Astrocyte (in vitro differentiated cells and primary cell): ENCODE results near the gene REXO1. TPM values are rescaled to one million over a fixed set of nuclear protein-coding genes. Genes with fewer than 3 reads are reported as not detected.

ENCODE experiments used
- DNase-seq: peaks from one replicate; pipeline ENCODE4 v3.0.0-alpha.2; 2010; ENCODE audit warnings: low read depth
- FAIRE-seq: peaks from 2 replicates; lab custom pipeline; 2011; peaks lifted over from hg19 to GRCh38; lab: Jason Lieb, UNC
- H2AFZ ChIP-seq: 2 replicates; pipeline ENCODE4 v1.6.0; 2012; ENCODE audit warnings: low read depth, low read length, inconsistent platforms
- H3K27ac ChIP-seq: 2 replicates; pipeline ENCODE4 v1.5.1; 2011; ENCODE audit warnings: low read depth, low read length, inconsistent platforms
- H3K27me3 ChIP-seq: 2 replicates; pipeline ENCODE4 v1.6.0; 2011; ENCODE audit warnings: low read length, inconsistent platforms; ENCODE audit not compliant: insufficient read depth
- H3K36me3 ChIP-seq: 2 replicates; pipeline ENCODE4 v1.5.1; 2011; ENCODE audit warnings: low read length, inconsistent platforms; ENCODE audit not compliant: insufficient read depth
- H3K4me1 ChIP-seq: 2 replicates; pipeline ENCODE4 v1.5.1; 2011; ENCODE audit warnings: low read length, inconsistent platforms; ENCODE audit not compliant: insufficient read depth
- H3K4me2 ChIP-seq: 2 replicates; pipeline ENCODE4 v1.6.0; 2012; ENCODE audit warnings: low read length, inconsistent platforms
- H3K4me3 ChIP-seq: 2 replicates; pipeline ENCODE4 v1.5.1; 2011; ENCODE audit warnings: low read depth, mild to moderate bottlenecking, low read length, inconsistent platforms; ENCODE audit not compliant: insufficient read depth
- H3K79me2 ChIP-seq: 2 replicates; pipeline ENCODE4 v1.6.0; 2012; ENCODE audit warnings: mild to moderate bottlenecking, low read length, inconsistent platforms; ENCODE audit not compliant: insufficient read depth
- H3K9ac ChIP-seq: 2 replicates; pipeline ENCODE4 v1.6.0; 2012; ENCODE audit warnings: mild to moderate bottlenecking, low read length, inconsistent platforms
- H3K9me3 ChIP-seq: 2 replicates; pipeline ENCODE4 v1.5.1; 2012; ENCODE audit warnings: low read depth, mild to moderate bottlenecking, low read length, inconsistent platforms; ENCODE audit not compliant: insufficient read depth
- H4K20me1 ChIP-seq: 2 replicates; pipeline ENCODE4 v1.6.0; 2012; ENCODE audit warnings: low read length, inconsistent platforms; ENCODE audit not compliant: insufficient read depth
- H3K27ac Mint-ChIP-seq: one replicate; pipeline ENCODE4 v1.8.0; 2021; ENCODE audit warnings: mild to moderate bottlenecking, mixed read lengths; ENCODE audit not compliant: unreplicated experiment
- H3K27me3 Mint-ChIP-seq: one replicate; pipeline ENCODE4 v1.8.0; 2021; ENCODE audit warnings: low read depth, mixed read lengths; ENCODE audit not compliant: unreplicated experiment
- H3K36me3 Mint-ChIP-seq: one replicate; pipeline ENCODE4 v1.8.0; 2021; ENCODE audit warnings: low read depth, mixed read lengths; ENCODE audit not compliant: unreplicated experiment
- H3K4me1 Mint-ChIP-seq: one replicate; pipeline ENCODE4 v1.8.0; 2021; ENCODE audit warnings: low read depth, mixed read lengths; ENCODE audit not compliant: unreplicated experiment
- H3K4me3 Mint-ChIP-seq: one replicate; pipeline ENCODE4 v1.8.0; 2021; ENCODE audit warnings: mild to moderate bottlenecking, moderate library complexity, mixed read lengths; ENCODE audit not compliant: unreplicated experiment
- H3K9me3 Mint-ChIP-seq: one replicate; pipeline ENCODE4 v1.8.0; 2021; ENCODE audit warnings: mild to moderate bottlenecking, mixed read lengths; ENCODE audit not compliant: unreplicated experiment
- CTCF ChIP-seq: IDR thresholded peaks from 2 replicates; pipeline ENCODE4 v1.5.1; 2011; ENCODE audit warnings: low read depth, mild to moderate bottlenecking, inconsistent platforms, low read length, moderate library complexity; ENCODE audit not compliant: insufficient read depth
- EZH2 ChIP-seq: IDR thresholded peaks from 2 replicates; pipeline ENCODE4 v1.6.1; 2012; ENCODE audit warnings: mild to moderate bottlenecking, low read length, inconsistent platforms; ENCODE audit not compliant: insufficient read depth
- total RNA-seq: library from RNA; stranded (reverse); gene quantifications from 2 replicates; pipeline ENCODE4 v1.2.1, GENCODE V29; 2021

Gene REXO1
- total RNA-seq, 1 donor from 2014 or later: 35.5 TPM

GRCh38 chr19:1865172-1866010 lies 17.1 kb upstream of the REXO1 start:
- Mint-ChIP-seq H3K27ac (no peak overlapping the region), H3K27me3 (no peaks in the 10 kb centered on the region), H3K36me3 (no peaks in the 10 kb centered on the region), H3K9me3 (no peaks in the 10 kb centered on the region), H3K4me1 (no peaks in the 10 kb centered on the region), H3K4me3 (peak overlapping the region; percentile 45)
- H2AFZ ChIP-seq: peak overlapping the region; percentile 73
- no peak overlapping the region for H3K27ac ChIP-seq
- H3K36me3 ChIP-seq: no peaks in the 10 kb centered on the region
- peak overlapping the region; percentile 62 for H3K4me3 ChIP-seq
- H3K79me2 ChIP-seq: peaks cover 24% of the 10 kb centered on the region
- FAIRE-seq (no peak), DNase-seq (no peak)
- H3K4me2 ChIP-seq: peak overlapping the region; percentile 96
- peaks cover 15% of the 10 kb centered on the region for H3K4me1 ChIP-seq
- peaks cover 23% of the 10 kb centered on the region for H4K20me1 ChIP-seq
- TF ChIP-seq CTCF: no peak
- no peak for TF ChIP-seq EZH2
- no peaks in the 10 kb centered on the region for H3K9me3 ChIP-seq
- peak overlapping the region; percentile 87 for H3K9ac ChIP-seq
- no peaks in the 10 kb centered on the region for H3K27me3 ChIP-seq

- Mint-ChIP-seq H3K4me1 (no peaks in the 10 kb centered on the region), H3K9me3 (no peaks in the 10 kb centered on the region), H3K27me3 (no peaks in the 10 kb centered on the region), H3K4me3 (peak overlapping the region; percentile 76), H3K36me3 (no peaks in the 10 kb centered on the region), H3K27ac (peak overlapping the region; percentile 75)
- no peaks in the 10 kb centered on the region for H3K27me3 ChIP-seq
- H3K9me3 ChIP-seq: no peaks in the 10 kb centered on the region
- H3K79me2 ChIP-seq: peaks cover 30% of the 10 kb centered on the region
- peak overlapping the region; percentile 62 for H3K4me3 ChIP-seq
- FAIRE-seq (no peak), DNase-seq (no peak)
- peaks cover 22% of the 10 kb centered on the region for H3K4me1 ChIP-seq
- no peaks in the 10 kb centered on the region for H3K36me3 ChIP-seq
- H3K4me2 ChIP-seq: peak overlapping the region; percentile 96
- TF ChIP-seq EZH2 (no peak), CTCF (peak; percentile 34)
- H2AFZ ChIP-seq: peak overlapping the region; percentile 73
- peak overlapping the region; percentile 87 for H3K9ac ChIP-seq
- H4K20me1 ChIP-seq: peaks cover 30% of the 10 kb centered on the region
- peak overlapping the region; percentile 66 for H3K27ac ChIP-seq
These were observed 16.3 kb upstream of the REXO1 start for GRCh38 chr19:1864480-1865171.
